Karpas-422 (cell line): ENCODE measurements around the gene JPH3. TPM values are rescaled to one million over a fixed set of nuclear protein-coding genes. Genes with fewer than 3 reads are reported as not detected.

Source experiments
- DNase-seq: peaks from one replicate; pipeline ENCODE4 v3.0.0-alpha.2; 2015
- H2AFZ ChIP-seq: fragments of 200-600 bp; sonication (generic); 2 replicates; pipeline ENCODE4 v1.6.1; 2014; ENCODE audit warnings: antibody characterized with exemption, low read length, mixed read lengths
- H3K27ac ChIP-seq: fragments of 200-600 bp; sonication (generic); 2 replicates; pipeline ENCODE4 v1.5.1; 2014; ENCODE audit warnings: mild to moderate bottlenecking, low read length, moderate library complexity
- H3K27me3 ChIP-seq: fragments of 200-600 bp; sonication (generic); 2 replicates; pipeline ENCODE4 v1.6.1; 2014; ENCODE audit warnings: low read length, mixed read lengths
- H3K36me3 ChIP-seq: fragments of 200-600 bp; sonication (generic); 2 replicates; pipeline ENCODE4 v1.6.1; 2014; ENCODE audit warnings: low read length, mixed read lengths; ENCODE audit not compliant: insufficient read depth
- H3K4me1 ChIP-seq: fragments of 200-600 bp; sonication (generic); 2 replicates; pipeline ENCODE4 v1.6.1; 2014; ENCODE audit warnings: mild to moderate bottlenecking, low read length, mixed read lengths
- H3K4me2 ChIP-seq: fragments of 200-600 bp; sonication (generic); 2 replicates; pipeline ENCODE4 v1.6.1; 2014; ENCODE audit warnings: low read length, low read depth, mild to moderate bottlenecking; ENCODE audit not compliant: poor library complexity, severe bottlenecking
- H3K4me3 ChIP-seq: fragments of 200-600 bp; sonication (generic); 2 replicates; pipeline ENCODE4 v1.5.1; 2014; ENCODE audit warnings: mild to moderate bottlenecking, antibody characterized with exemption, low read length, mixed read lengths
- H3K79me2 ChIP-seq: fragments of 200-600 bp; sonication (generic); 2 replicates; pipeline ENCODE4 v1.6.1; 2014; ENCODE audit warnings: mild to moderate bottlenecking, low read length, mixed read lengths
- H3K9ac ChIP-seq: fragments of 200-600 bp; sonication (generic); 2 replicates; pipeline ENCODE4 v1.6.0; 2014; ENCODE audit warnings: low read length
- H3K9me2 ChIP-seq: fragments of 200-600 bp; sonication (generic), shearing (Covaris generic); replicated peaks from 2 replicates; pipeline ENCODE4 v1.6.0; 2014; ENCODE audit warnings: mild to moderate bottlenecking, low read length, moderate library complexity; ENCODE audit not compliant: insufficient read depth
- H3K9me3 ChIP-seq: fragments of 300-700, 200-600 bp; sonication (generic); 2 replicates; pipeline ENCODE4 v1.6.1; 2014; ENCODE audit warnings: low read length, mixed read lengths
- H4K20me1 ChIP-seq: fragments of 200-600 bp; sonication (generic); 2 replicates; pipeline ENCODE4 v1.6.1; 2014; ENCODE audit warnings: mild to moderate bottlenecking, antibody characterized with exemption, low read length, low read depth; ENCODE audit not compliant: insufficient read depth
- total RNA-seq: library from RNA; depleted of rRNA; stranded (reverse); fragments of >200 nt; shearing (Covaris generic); gene quantifications from 2 replicates; pipeline ENCODE4 v1.2.3, GENCODE V29; 2014; ENCODE audit warnings: low replicate concordance

Gene JPH3
- total RNA-seq, 1 experiment from 2014 or later: not detected

- Histone ChIP-seq H3K9ac (no peak overlapping the region), H3K79me2 (no peaks in the 10 kb centered on the region), H3K9me2 (no peaks in the 10 kb centered on the region), H3K4me1 (no peaks in the 10 kb centered on the region), H3K36me3 (no peaks in the 10 kb centered on the region), H3K4me2 (no peak overlapping the region), H2AFZ (no peak overlapping the region), H3K27me3 (no peaks in the 10 kb centered on the region), H3K9me3 (no peaks in the 10 kb centered on the region), H4K20me1 (no peaks in the 10 kb centered on the region), H3K27ac (no peak overlapping the region), H3K4me3 (no peak overlapping the region)
- DNase-seq: no peak
Observed at GRCh38 chr16:87628246-87628923, 26.1 kb downstream of the JPH3 start.

- Histone ChIP-seq H3K79me2 (no peaks in the 10 kb centered on the region), H3K9me2 (no peaks in the 10 kb centered on the region), H3K4me1 (no peaks in the 10 kb centered on the region), H3K36me3 (no peaks in the 10 kb centered on the region), H3K27me3 (no peaks in the 10 kb centered on the region), H4K20me1 (no peaks in the 10 kb centered on the region), H3K4me3 (no peak overlapping the region), H3K9me3 (no peaks in the 10 kb centered on the region), H3K9ac (no peak overlapping the region), H3K4me2 (no peak overlapping the region), H3K27ac (no peak overlapping the region), H2AFZ (no peak overlapping the region)
- DNase-seq: peak; percentile 46
Observed at GRCh38 chr16:87628940-87629339, 26.6 kb downstream of the JPH3 start.

- Histone ChIP-seq H3K27ac (no peak overlapping the region), H4K20me1 (no peaks in the 10 kb centered on the region), H3K9me3 (no peaks in the 10 kb centered on the region), H3K36me3 (no peaks in the 10 kb centered on the region), H3K9ac (no peak overlapping the region), H3K4me2 (no peak overlapping the region), H3K27me3 (no peaks in the 10 kb centered on the region), H3K9me2 (no peaks in the 10 kb centered on the region), H2AFZ (no peak overlapping the region), H3K4me3 (no peak overlapping the region), H3K79me2 (no peaks in the 10 kb centered on the region), H3K4me1 (peaks cover 6% of the 10 kb centered on the region)
- DNase-seq: no peak
Observed at GRCh38 chr16:87631067-87631466, 28.8 kb downstream of the JPH3 start.

- H3K27ac ChIP-seq: no peak overlapping the region
- no peaks in the 10 kb centered on the region for H3K36me3 ChIP-seq
- no peaks in the 10 kb centered on the region for H3K9me2 ChIP-seq
- no peaks in the 10 kb centered on the region for H3K79me2 ChIP-seq
- H3K4me1 ChIP-seq: peaks cover 8% of the 10 kb centered on the region
- no peaks in the 10 kb centered on the region for H3K27me3 ChIP-seq
- no peak overlapping the region for H3K4me2 ChIP-seq
- H2AFZ ChIP-seq: no peak overlapping the region
- no peaks in the 10 kb centered on the region for H3K9me3 ChIP-seq
- H3K4me3 ChIP-seq: no peak overlapping the region
- no peak for DNase-seq
- no peaks in the 10 kb centered on the region for H4K20me1 ChIP-seq
- H3K9ac ChIP-seq: no peak overlapping the region
Observed at GRCh38 chr16:87634411-87634810, 32.1 kb downstream of the JPH3 start.

GRCh38 chr16:87635541-87636049, 33.3 kb downstream of the JPH3 start:
- Histone ChIP-seq H3K36me3 (no peaks in the 10 kb centered on the region), H3K4me3 (peak overlapping the region; percentile 33; the same call in 1 of the 2 replicates), H3K9ac (no peak overlapping the region), H3K27me3 (no peaks in the 10 kb centered on the region), H2AFZ (no peak overlapping the region), H3K4me1 (peaks cover 8% of the 10 kb centered on the region), H4K20me1 (no peaks in the 10 kb centered on the region), H3K4me2 (peak overlapping the region; percentile 35), H3K9me3 (no peaks in the 10 kb centered on the region), H3K79me2 (no peaks in the 10 kb centered on the region), H3K9me2 (no peaks in the 10 kb centered on the region), H3K27ac (no peak overlapping the region)
- peak; percentile 85 for DNase-seq

- Histone ChIP-seq H3K9me3 (no peaks in the 10 kb centered on the region), H3K4me3 (no peak overlapping the region), H2AFZ (no peak overlapping the region), H3K4me1 (peaks cover 8% of the 10 kb centered on the region), H3K4me2 (peak overlapping the region; percentile 35), H3K79me2 (no peaks in the 10 kb centered on the region), H3K9ac (no peak overlapping the region), H3K36me3 (no peaks in the 10 kb centered on the region), H3K27me3 (no peaks in the 10 kb centered on the region), H4K20me1 (no peaks in the 10 kb centered on the region), H3K9me2 (no peaks in the 10 kb centered on the region), H3K27ac (no peak overlapping the region)
- DNase-seq: peak; percentile 86
Observed at GRCh38 chr16:87636050-87636684, 33.9 kb downstream of the JPH3 start.

GRCh38 chr16:87636741-87637140, 34.4 kb downstream of the JPH3 start:
- no peaks in the 10 kb centered on the region for H3K9me2 ChIP-seq
- H3K9me3 ChIP-seq: no peaks in the 10 kb centered on the region
- no peak overlapping the region for H2AFZ ChIP-seq
- no peaks in the 10 kb centered on the region for H4K20me1 ChIP-seq
- H3K4me1 ChIP-seq: peaks cover 8% of the 10 kb centered on the region
- no peak for DNase-seq
- H3K4me3 ChIP-seq: no peak overlapping the region
- H3K27me3 ChIP-seq: no peaks in the 10 kb centered on the region
- no peak overlapping the region for H3K9ac ChIP-seq
- no peak overlapping the region for H3K27ac ChIP-seq
- no peaks in the 10 kb centered on the region for H3K79me2 ChIP-seq
- no peak overlapping the region for H3K4me2 ChIP-seq
- H3K36me3 ChIP-seq: no peaks in the 10 kb centered on the region

GRCh38 chr16:87637357-87637756, 35.0 kb downstream of the JPH3 start:
- H3K4me1 ChIP-seq: peaks cover 8% of the 10 kb centered on the region
- no peak overlapping the region for H3K9ac ChIP-seq
- no peak overlapping the region for H3K27ac ChIP-seq
- H3K9me2 ChIP-seq: no peaks in the 10 kb centered on the region
- no peak overlapping the region for H3K4me3 ChIP-seq
- H3K9me3 ChIP-seq: no peaks in the 10 kb centered on the region
- H3K27me3 ChIP-seq: no peaks in the 10 kb centered on the region
- DNase-seq: no peak
- no peak overlapping the region for H3K4me2 ChIP-seq
- no peaks in the 10 kb centered on the region for H3K79me2 ChIP-seq
- H4K20me1 ChIP-seq: no peaks in the 10 kb centered on the region
- no peaks in the 10 kb centered on the region for H3K36me3 ChIP-seq
- H2AFZ ChIP-seq: no peak overlapping the region
